Neural cell (in vitro differentiated cells): Measurements from ENCODE around the gene UBE4A. TPM values are rescaled to one million over a fixed set of nuclear protein-coding genes. Genes with fewer than 3 reads are reported as not detected.

ENCODE experiments used
- H2AFZ ChIP-seq: fragments of 200-600, 300-800 bp; sonication (generic), shearing (Covaris generic); 2 replicates; pipeline ENCODE4 v1.6.0; 2014; ENCODE audit warnings: low read depth, mild to moderate bottlenecking, antibody characterized with exemption, low read length, moderate library complexity
- H3F3A ChIP-seq: fragments of 200-600 bp; shearing (Covaris generic); 2 replicates; pipeline ENCODE4 v1.6.1; 2016; ENCODE audit warnings: mild to moderate bottlenecking, moderate library complexity, mixed read lengths, antibody characterized with exemption, low read length; ENCODE audit not compliant: insufficient read depth, poor library complexity, severe bottlenecking
- H3K27ac ChIP-seq: fragments of 200-600, 300-800 bp; sonication (generic), shearing (Covaris generic); 2 replicates; pipeline ENCODE4 v1.5.1; 2014; ENCODE audit warnings: mild to moderate bottlenecking, low read length, moderate library complexity
- H3K27me3 ChIP-seq: fragments of 300-800, 200-600 bp; sonication (generic), shearing (Covaris generic); 2 replicates; pipeline ENCODE4 v1.6.0; 2014; ENCODE audit warnings: mild to moderate bottlenecking, low read depth, low read length, moderate library complexity; ENCODE audit not compliant: insufficient read depth
- H3K36me3 ChIP-seq: fragments of 300-800, 200-600 bp; sonication (generic), shearing (Covaris generic); 2 replicates; pipeline ENCODE4 v1.5.1; 2014; ENCODE audit warnings: mild to moderate bottlenecking, antibody characterized with exemption, low read length, moderate library complexity; ENCODE audit not compliant: insufficient read depth
- H3K4me2 ChIP-seq: fragments of 300-800, 200-600 bp; sonication (generic), shearing (Covaris generic); 2 replicates; pipeline ENCODE4 v1.6.0; 2014; ENCODE audit warnings: mild to moderate bottlenecking, low read length
- H3K4me3 ChIP-seq: fragments of 300-800, 200-600 bp; sonication (generic), shearing (Covaris generic); 2 replicates; pipeline ENCODE4 v1.5.1; 2014; ENCODE audit warnings: mild to moderate bottlenecking, low read length, moderate library complexity
- H3K79me2 ChIP-seq: fragments of 200-600 bp; shearing (Covaris generic); replicated peaks from 2 replicates; pipeline ENCODE4 v1.6.0; 2014; ENCODE audit warnings: mild to moderate bottlenecking, low read length, moderate library complexity; ENCODE audit not compliant: insufficient read depth
- H3K9ac ChIP-seq: fragments of 300-800, 200-600 bp; sonication (generic), shearing (Covaris generic); 2 replicates; pipeline ENCODE4 v1.6.1; 2016; ENCODE audit warnings: mild to moderate bottlenecking, low read length, mixed read lengths
- H3K9me2 ChIP-seq: fragments of 200-600 bp; shearing (Covaris generic); 2 replicates; pipeline ENCODE4 v1.6.1; 2016; ENCODE audit warnings: mild to moderate bottlenecking, low read length, mixed read lengths; ENCODE audit not compliant: insufficient read depth
- H3K9me3 ChIP-seq: fragments of 200-600, 300-800 bp; sonication (generic), shearing (Covaris generic); 2 replicates; pipeline ENCODE4 v1.6.1; 2016; ENCODE audit warnings: mild to moderate bottlenecking, mixed run types, low read length, moderate library complexity, mixed read lengths
- H4K20me1 ChIP-seq: fragments of 200-600 bp; shearing (Covaris generic); 2 replicates; pipeline ENCODE4 v1.6.1; 2016; ENCODE audit warnings: mild to moderate bottlenecking, mixed run types; ENCODE audit not compliant: insufficient read depth
- EP300 ChIP-seq: fragments of 450-650 bp; conservative IDR thresholded peaks from 2 replicates; pipeline ENCODE4 v1.6.1; 2014; ENCODE audit warnings: antibody characterized with exemption, mild to moderate bottlenecking, moderate library complexity; ENCODE audit not compliant: poor library complexity, severe bottlenecking
- EZH2 ChIP-seq: fragments of 200-600, 300-800 bp; shearing (Covaris generic), sonication (generic); IDR thresholded peaks from 2 replicates; pipeline ENCODE4 v1.6.1; 2014; ENCODE audit warnings: antibody characterized with exemption, low read length, borderline replicate concordance, mild to moderate bottlenecking; ENCODE audit not compliant: insufficient read depth, poor library complexity, severe bottlenecking
- MXI1 ChIP-seq: fragments of 450-650 bp; conservative IDR thresholded peaks from 2 replicates; pipeline ENCODE4 v1.6.1; 2014; ENCODE audit warnings: antibody characterized with exemption, mild to moderate bottlenecking; ENCODE audit not compliant: poor library complexity, severe bottlenecking
- POLR2AphosphoS5 ChIP-seq: IDR thresholded peaks from 2 replicates; pipeline ENCODE4 v1.6.1; 2012
- RAD21 ChIP-seq: fragments of 450-650 bp; conservative IDR thresholded peaks from 2 replicates; pipeline ENCODE4 v1.6.1; 2014; ENCODE audit warnings: antibody characterized with exemption, mild to moderate bottlenecking, moderate library complexity
- REST ChIP-seq: IDR thresholded peaks from 2 replicates; pipeline ENCODE4 v1.6.1; 2012; ENCODE audit warnings: borderline replicate concordance
- SMC3 ChIP-seq: fragments of 450-650 bp; conservative IDR thresholded peaks from 2 replicates; pipeline ENCODE4 v1.6.1; 2014; ENCODE audit warnings: antibody characterized with exemption, mild to moderate bottlenecking, moderate library complexity; ENCODE audit not compliant: poor library complexity
- TAF1 ChIP-seq: IDR thresholded peaks from 2 replicates; pipeline ENCODE4 v1.6.1; 2012; ENCODE audit warnings: low read depth
- polyA plus RNA-seq: library from polyadenylated mRNA; depleted of rRNA; stranded (reverse); fragments of >200 nt; gene quantifications from 2 replicates; pipeline ENCODE4 v1.2.3, GENCODE V29; 2014
- TF ChIP-seq, protein P1 (sequence below): fragments of 450-650 bp; IDR thresholded peaks from 2 replicates; pipeline ENCODE4 v1.5.1; 2014; ENCODE audit warnings: antibody characterized with exemption, mild to moderate bottlenecking, moderate library complexity; ENCODE audit not compliant: poor library complexity, severe bottlenecking

Gene UBE4A
- polyA plus RNA-seq, 1 donor from 2014 or later, result 36.9 TPM

DNA sequence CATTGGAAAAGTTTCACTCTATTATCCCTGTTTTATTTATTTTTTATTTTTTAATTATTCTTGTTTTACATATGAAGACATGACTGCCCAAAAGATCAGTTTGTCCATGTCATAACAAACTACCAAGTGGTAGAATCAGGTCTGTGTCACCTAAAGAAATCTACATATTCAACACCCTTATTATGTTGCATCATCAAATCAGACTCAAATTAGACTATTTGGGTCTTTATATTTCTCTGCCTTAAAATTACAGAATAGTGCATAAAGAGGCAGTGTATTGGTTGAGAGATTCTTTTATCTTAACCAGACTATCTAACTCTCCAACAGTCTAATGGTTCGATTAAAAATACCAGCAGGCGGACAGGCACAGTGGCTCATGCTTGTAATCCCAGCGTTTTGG is 23.6 kb downstream of the UBE4A start:
- Histone ChIP-seq H3K4me3 (no peak overlapping the region), H3K79me2 (no peaks in the 10 kb centered on the region), H3K9me2 (no peaks in the 10 kb centered on the region), H4K20me1 (no peaks in the 10 kb centered on the region), H3F3A (no peaks in the 10 kb centered on the region), H3K9ac (no peak overlapping the region), H3K27ac (no peak overlapping the region), H3K27me3 (no peaks in the 10 kb centered on the region), H3K36me3 (no peaks in the 10 kb centered on the region), H2AFZ (no peak overlapping the region), H3K9me3 (no peaks in the 10 kb centered on the region), H3K4me2 (no peak overlapping the region)
- TF ChIP-seq SMC3, result no peak

- no peaks in the 10 kb centered on the region for H3F3A ChIP-seq
- H2AFZ ChIP-seq, result no peak overlapping the region
- H3K9me3 ChIP-seq, result no peaks in the 10 kb centered on the region
- H3K27me3 ChIP-seq, result no peaks in the 10 kb centered on the region
- H3K9ac ChIP-seq, result no peak overlapping the region
- no peaks in the 10 kb centered on the region for H4K20me1 ChIP-seq
- TF ChIP-seq POLR2AphosphoS5 (no peak), EZH2 (no peak), MXI1 (no peak), RAD21 (no peak), SMC3 (no peak), EP300 (no peak), TAF1 (no peak), REST (no peak)
- TF ChIP-seq, protein P1, sequence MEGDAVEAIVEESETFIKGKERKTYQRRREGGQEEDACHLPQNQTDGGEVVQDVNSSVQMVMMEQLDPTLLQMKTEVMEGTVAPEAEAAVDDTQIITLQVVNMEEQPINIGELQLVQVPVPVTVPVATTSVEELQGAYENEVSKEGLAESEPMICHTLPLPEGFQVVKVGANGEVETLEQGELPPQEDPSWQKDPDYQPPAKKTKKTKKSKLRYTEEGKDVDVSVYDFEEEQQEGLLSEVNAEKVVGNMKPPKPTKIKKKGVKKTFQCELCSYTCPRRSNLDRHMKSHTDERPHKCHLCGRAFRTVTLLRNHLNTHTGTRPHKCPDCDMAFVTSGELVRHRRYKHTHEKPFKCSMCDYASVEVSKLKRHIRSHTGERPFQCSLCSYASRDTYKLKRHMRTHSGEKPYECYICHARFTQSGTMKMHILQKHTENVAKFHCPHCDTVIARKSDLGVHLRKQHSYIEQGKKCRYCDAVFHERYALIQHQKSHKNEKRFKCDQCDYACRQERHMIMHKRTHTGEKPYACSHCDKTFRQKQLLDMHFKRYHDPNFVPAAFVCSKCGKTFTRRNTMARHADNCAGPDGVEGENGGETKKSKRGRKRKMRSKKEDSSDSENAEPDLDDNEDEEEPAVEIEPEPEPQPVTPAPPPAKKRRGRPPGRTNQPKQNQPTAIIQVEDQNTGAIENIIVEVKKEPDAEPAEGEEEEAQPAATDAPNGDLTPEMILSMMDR, result no peak
- no peak overlapping the region for H3K4me2 ChIP-seq
- H3K4me3 ChIP-seq, result no peak overlapping the region
- no peak overlapping the region for H3K27ac ChIP-seq
- H3K79me2 ChIP-seq, result no peaks in the 10 kb centered on the region
- no peaks in the 10 kb centered on the region for H3K36me3 ChIP-seq
- H3K9me2 ChIP-seq, result no peaks in the 10 kb centered on the region
Observed at GRCh38 chr11:118383657-118384056, 24.3 kb downstream of the UBE4A start.

DNA sequence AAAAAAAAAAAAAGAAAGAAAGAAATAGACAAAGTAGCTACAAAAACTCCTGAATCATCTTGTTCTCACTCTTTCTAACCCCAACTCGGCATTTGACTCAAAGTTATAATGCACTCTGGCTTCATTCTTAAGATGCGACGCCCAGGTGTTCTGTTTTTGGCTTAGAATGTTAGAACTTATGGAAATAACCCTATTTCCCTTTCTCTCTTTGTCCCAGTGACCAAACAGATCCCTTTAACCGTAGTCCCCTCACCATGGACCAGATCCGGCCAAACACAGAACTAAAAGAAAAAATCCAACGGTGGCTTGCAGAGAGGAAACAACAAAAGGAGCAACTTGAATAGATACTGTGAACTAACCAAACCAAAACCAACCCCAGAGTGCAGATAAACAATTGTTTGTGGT is 36.7 kb downstream of the UBE4A start:
- Histone ChIP-seq H4K20me1 (no peaks in the 10 kb centered on the region), H3K9ac (no peak overlapping the region), H3K4me3 (no peak overlapping the region), H3K4me2 (no peak overlapping the region), H3F3A (no peaks in the 10 kb centered on the region), H3K9me2 (no peaks in the 10 kb centered on the region), H3K79me2 (no peaks in the 10 kb centered on the region), H3K36me3 (no peaks in the 10 kb centered on the region), H3K27ac (no peak overlapping the region), H3K27me3 (no peaks in the 10 kb centered on the region), H3K9me3 (no peaks in the 10 kb centered on the region), H2AFZ (no peak overlapping the region)
- TF ChIP-seq REST (no peak), TAF1 (no peak), EP300 (no peak), EZH2 (no peak), SMC3 (no peak), POLR2AphosphoS5 (no peak), RAD21 (no peak), MXI1 (no peak)
- TF ChIP-seq, protein P1, result no peak
